GM19395 (cell line): ENCODE results near the gene PIP5K1B.

Experiments
- ATAC-seq: cut with Tn5 transposase; IDR thresholded peaks from one replicate; pipeline ENCODE4 v1.9.1; 2021; ENCODE audit warnings: mild to moderate bottlenecking, moderate library complexity; ENCODE audit not compliant: unreplicated experiment

PIP5K1B gene

DNA sequence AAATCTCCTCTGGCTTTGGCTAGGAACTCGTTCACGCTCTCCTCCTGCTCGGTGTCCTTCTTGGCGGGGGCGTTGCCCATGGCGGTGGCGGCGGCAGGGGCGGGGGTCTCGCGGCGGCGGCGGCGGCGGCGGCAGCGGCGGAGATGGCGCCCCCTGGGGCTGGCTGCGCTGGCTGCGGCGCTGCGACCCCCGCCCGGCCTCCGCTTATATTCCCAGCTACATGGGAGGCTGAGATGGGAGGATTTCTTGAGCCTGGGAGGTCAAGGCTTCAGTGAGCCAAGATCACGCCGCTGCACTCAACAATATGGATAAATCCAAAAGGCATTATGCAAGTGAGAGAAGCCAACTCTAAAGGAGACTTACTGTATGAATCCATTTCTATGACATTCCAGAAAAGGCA, 309.0 kb downstream of the PIP5K1B start, which contains the start of gene PRKACG:
PRKACG (minus strand) TSS at position 101 of the 400 bp plus-strand sequence; CDS start at position 80, 21 bp downstream.
- ATAC-seq, result no peak

DNA sequence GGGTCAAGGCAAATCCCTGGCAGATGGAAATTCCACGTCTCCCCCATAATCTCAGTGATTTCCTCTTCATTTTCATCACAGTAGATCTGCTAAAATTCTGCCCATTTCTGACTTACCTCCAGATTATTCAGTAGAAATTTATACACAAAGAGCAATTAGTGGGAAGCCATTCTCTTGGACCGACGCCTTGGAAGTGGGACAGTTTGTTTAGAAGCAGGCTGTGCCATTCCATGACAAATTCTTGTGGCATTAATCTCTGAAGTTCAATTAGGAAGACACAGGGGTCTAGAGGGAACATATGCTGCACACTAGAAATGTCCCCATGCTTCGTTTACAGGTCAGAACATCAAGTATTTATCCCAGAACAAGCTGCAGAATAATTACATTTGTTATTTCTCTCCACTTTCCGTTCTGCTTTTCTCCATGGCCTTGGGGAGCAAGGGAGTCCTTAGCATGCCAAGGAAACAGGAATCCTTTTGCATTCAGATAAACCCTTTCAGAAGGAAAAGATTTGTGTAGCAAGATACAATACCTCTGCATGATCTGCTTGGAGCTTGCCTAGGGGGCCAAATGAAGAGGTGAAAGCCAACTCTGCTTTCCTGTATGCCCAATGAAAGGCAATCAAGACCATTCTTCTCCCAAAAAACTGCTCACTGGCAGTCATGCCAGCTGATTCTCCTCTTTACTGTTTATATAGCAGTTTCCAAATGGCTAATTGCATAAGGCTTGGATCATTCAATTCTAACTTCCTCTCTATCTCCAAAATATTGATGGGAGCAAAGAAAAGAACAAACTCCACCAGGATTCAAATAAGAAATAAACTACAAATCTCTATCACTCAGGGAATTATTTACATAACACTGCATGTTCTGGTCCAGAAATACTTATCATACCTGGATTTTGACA, 311.4 kb downstream of the PIP5K1B start:
- ATAC-seq, result no peak

DNA sequence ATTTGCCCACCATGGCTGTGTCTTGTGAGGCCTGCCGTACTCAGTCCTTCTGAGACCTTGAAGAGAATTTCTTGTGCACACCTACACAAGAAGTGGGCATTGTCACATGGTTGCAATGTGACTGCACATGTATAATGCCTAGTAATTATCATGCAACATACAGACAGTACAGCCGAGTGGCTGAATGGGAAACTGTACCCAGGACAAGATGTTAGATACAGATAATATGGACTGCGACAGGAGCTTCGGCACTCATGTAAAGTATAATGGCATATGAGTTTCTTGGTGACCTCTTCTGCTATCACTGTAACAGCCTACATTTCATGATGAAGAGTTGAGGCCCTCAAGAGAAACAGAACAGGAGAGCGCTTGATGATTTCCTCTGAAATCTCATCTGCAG, 313.7 kb downstream of the PIP5K1B start:
- ATAC-seq, result no peak

DNA sequence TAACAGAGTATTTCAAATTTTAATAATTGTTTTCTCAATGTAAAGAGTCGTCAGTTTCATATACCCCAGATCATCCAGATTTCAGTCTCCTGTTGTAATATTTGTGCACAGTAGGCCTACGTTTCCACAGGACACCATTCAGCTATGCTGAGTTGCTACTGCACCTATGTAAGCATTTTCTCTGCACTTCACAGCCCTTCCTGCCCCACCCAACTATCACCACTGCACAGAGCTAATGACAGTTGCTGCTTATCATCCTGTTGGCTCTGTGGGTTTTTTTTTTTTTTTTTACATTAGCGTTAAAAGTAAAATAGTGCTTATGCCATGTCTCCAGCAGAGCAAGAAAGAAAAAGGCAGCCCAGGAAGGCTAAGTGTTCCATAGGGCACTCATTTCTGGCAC, 314.8 kb downstream of the PIP5K1B start:
- no peak for ATAC-seq

DNA sequence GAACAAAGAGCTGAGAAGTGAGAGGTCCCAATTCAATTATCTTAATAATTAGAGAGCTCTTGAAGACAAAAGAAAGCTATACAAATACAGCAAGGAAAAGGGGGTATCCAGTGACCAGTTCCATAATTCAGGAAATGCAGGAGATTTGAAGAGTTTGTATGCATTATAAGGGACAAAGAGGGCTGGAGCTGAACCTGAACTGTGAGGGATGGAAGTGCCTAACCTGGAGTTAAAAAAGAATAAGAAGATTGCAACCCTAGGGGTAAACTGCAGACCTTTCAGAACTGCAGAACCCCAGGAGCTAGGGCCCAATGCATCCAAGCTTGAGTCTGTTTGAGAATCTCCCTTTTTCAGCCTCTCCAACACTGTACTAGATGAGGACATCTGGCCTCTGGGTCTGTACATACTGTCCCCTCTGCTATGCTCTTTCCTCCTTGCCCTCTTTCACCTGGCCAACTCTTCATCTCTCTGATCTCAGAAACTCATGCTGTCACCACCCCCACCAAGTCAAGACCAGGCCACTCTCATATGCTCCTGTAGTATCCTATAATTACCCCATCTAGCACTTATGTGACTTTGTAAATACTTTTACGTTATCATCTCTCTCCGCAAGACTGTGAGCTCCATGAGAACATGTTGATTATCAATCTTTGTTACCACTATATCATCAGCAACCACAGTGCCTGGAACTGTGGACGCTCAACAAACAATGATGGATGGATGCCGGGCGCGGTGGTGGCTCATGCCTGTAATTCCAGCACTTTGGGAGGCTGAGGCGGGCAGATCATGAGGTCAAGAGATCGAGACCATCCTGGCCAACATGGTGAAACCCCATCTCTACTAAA, 315.5 kb downstream of the PIP5K1B start:
- no peak for ATAC-seq

DNA sequence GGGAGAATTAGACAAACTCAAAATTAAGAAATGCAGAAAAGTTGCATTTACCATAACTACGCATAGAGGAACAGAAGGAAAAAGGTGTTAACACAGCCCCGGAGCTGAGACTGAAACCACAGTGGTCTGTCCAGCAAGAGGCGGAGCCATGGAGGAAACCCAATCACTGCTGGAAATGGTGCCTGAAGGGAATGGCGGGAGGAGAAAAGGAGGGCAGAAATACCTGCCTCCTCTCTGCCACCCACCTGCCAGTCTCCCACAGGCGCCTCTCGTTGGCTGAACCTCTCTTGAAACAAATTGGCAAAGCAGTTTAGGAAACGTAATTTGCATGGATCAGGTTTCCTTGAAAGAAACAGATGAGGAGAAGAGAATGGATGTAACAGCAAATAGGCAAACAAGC, 318.6 kb downstream of the PIP5K1B start:
- no peak for ATAC-seq

DNA sequence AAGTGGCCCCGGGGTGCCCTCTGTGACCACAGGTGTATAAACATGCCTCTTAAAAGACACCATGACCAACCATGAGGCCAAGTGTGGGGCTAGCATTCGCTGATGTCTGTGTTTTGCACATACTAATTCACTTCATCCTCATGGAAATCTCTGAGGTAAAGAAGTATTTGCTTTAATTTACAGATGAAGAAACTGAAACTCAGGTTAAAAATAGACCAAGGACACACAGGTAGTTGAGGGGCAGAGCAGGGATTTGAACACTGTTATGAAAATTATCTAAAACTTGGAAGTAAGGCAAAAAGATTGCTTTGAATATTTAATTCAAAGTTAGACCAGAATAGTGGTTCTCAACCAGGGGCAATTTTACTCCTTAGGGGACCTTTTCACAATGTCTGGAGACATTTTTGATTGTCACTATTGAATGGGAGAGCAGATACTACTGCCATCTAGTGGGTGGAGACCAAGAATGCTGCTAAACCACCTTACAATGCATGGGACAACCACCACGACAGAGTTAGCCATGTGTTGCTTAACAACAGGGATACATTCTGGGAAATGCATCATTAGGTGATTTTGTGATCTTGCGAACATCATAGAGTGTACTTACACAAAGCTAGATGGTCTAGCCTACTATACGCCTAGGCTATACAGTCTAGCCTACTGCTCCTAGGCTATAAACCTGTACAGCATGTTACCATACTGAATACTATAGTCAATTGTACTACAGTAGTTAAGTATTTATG, 322.5 kb downstream of the PIP5K1B start:
- ATAC-seq, result peak; percentile 91

DNA sequence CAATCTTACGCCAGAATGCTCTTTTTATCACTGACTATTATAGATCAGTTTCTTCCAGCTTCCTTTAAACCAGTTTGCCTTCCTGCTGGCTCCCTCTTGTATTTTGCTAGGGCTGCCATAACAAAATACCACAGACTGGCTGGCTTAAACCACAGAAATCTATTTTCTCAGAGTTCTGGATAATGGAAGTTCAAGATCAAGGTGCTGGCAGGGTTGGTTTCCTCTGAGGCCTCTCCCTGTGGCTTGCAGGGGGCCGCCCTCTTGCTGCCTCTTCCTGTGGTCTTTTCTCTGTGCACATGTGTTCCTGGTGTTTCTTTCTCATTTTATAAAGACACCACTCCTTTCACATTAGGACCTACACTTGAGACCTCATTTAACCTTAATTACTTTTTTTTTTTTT, 323.7 kb downstream of the PIP5K1B start:
- no peak for ATAC-seq

DNA sequence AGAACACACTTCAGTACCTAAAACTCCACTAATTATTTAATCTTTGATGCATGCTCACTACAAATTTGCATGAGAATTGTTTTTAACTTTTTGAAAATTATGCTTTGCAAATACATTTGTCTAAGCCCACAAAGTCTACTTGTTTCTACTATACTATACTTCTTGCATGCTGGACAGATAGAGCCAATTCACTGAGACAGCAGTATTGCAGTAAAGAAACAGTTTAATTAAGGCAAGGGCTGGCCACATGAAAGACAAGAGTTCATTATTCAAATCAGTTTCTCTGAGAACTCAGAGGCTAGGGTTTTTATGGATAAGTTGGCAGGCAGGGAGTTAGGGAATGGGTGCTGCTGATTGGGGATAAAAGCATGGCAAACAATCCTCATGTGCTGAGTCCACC, 324.5 kb downstream of the PIP5K1B start:
- no peak for ATAC-seq

DNA sequence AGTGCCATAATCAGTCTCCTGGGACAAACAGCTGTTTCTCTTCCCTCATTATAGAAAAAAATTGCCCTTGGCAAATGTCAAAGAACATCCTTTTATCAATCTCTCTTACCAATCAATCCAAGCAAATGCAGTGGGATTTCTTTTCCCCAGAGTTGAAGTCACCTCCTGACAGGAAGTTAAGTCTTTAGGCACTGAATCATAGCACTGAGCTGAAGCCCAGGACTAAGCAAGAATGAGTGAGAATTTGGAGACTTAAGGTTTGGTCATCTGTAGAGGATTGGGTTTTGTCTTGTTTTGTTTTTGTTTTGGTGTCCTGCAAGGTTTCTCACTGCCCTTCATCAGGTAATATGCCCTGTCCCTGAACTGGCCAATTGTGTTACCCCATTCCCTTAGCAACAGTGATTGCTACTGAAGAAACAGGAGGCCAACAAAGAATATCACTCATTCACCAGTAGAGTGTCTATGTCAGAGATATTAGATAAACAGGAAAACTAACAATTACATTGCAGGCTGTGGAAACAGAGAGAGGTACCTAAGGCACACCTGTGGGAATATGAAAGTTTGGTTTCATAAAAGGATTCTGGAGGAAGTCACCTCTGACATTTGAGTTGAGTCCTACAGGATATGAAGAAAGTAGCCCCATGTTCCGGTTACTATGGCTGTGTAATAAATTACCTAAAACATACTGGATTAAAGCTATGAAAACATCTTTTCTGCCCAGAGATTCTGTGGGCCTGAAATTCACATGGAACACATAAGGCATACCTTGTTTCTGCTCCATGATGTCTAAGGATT, 326.0 kb downstream of the PIP5K1B start:
- no peak for ATAC-seq

DNA sequence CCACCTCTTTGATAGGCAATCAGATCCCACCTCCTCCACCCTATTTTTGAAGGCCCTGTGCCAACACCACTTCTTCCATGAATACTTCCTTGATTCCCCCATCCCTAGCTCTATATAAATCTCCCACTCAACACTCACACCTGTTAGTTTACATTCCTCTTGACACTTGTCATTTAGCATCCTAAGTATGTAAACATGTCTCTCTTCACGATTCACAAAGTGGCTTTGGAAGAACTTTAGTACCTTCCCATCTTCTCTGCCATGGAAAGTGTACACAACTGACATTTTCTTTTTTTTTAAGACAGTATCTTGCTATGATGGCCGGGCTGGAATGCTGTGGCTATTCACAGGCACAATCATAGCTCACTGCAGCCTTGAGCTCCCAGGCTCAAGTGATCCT, 329.0 kb downstream of the PIP5K1B start:
- ATAC-seq, result no peak

DNA sequence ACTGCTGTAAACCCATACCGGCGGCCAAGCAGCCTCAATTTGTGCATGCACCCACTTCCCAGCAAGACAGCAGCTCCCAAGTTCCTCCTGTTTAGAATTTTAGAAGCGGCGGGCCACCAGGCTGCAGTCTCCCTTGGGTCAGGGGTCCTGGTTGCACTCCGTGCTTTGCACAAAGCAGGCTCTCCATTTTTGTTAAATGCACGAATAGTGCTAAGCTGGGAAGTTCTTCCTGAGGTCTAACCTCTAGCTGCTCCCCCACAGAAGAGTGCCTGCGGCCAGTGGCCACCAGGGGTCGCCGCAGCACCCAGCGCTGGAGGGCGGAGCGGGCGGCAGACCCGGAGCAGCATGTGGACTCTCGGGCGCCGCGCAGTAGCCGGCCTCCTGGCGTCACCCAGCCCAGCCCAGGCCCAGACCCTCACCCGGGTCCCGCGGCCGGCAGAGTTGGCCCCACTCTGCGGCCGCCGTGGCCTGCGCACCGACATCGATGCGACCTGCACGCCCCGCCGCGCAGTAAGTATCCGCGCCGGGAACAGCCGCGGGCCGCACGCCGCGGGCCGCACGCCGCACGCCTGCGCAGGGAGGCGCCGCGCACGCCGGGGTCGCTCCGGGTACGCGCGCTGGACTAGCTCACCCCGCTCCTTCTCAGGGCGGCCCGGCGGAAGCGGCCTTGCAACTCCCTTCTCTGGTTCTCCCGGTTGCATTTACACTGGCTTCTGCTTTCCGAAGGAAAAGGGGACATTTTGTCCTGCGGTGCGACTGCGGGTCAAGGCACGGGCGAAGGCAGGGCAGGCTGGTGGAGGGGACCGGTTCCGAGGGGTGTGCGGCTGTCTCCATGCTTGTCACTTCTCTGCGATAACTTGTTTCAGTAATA, 330.6 kb downstream of the PIP5K1B start, which contains the start of gene FXN:
FXN (plus strand) TSS at position 315 of the 871 bp plus-strand sequence; CDS start at position 346, 31 bp downstream.
- ATAC-seq, result peak; percentile 95

DNA sequence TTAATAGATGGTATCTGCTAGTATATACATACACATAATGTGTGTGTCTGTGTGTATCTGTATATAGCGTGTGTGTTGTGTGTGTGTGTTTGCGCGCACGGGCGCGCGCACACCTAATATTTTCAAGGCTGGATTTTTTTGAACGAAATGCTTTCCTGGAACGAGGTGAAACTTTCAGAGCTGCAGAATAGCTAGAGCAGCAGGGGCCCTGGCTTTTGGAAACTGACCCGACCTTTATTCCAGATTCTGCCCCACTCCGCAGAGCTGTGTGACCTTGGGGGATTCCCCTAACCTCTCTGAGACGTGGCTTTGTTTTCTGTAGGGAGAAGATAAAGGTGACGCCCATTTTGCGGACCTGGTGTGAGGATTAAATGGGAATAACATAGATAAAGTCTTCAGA, 331.3 kb downstream of the PIP5K1B start:
- peak; percentile 38 for ATAC-seq

DNA sequence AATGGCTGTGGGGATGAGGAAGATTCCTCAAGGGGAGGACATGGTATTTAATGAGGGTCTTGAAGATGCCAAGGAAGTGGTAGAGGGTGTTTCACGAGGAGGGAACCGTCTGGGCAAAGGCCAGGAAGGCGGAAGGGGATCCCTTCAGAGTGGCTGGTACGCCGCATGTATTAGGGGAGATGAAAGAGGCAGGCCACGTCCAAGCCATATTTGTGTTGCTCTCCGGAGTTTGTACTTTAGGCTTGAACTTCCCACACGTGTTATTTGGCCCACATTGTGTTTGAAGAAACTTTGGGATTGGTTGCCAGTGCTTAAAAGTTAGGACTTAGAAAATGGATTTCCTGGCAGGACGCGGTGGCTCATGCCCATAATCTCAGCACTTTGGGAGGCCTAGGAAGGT, 331.8 kb downstream of the PIP5K1B start:
- ATAC-seq, result no peak

DNA sequence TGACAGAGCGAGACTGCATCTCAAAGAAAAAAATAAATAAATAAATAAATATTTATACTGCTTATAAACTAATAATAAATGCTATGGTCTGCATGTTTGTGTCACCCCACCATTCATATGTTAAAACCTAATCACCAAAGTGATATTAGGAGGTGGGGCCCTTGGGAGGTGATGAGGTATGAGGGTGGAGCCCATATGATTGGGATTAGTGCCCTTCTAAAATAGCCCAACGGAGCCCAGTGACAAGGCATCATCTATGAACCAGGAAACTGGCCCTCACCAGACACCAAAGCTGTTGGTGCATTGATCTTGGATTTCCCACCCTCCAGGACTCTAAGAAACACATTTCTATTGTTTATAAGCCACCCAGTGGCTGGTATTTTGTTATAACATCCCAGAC, 335.6 kb downstream of the PIP5K1B start:
- ATAC-seq, result no peak

DNA sequence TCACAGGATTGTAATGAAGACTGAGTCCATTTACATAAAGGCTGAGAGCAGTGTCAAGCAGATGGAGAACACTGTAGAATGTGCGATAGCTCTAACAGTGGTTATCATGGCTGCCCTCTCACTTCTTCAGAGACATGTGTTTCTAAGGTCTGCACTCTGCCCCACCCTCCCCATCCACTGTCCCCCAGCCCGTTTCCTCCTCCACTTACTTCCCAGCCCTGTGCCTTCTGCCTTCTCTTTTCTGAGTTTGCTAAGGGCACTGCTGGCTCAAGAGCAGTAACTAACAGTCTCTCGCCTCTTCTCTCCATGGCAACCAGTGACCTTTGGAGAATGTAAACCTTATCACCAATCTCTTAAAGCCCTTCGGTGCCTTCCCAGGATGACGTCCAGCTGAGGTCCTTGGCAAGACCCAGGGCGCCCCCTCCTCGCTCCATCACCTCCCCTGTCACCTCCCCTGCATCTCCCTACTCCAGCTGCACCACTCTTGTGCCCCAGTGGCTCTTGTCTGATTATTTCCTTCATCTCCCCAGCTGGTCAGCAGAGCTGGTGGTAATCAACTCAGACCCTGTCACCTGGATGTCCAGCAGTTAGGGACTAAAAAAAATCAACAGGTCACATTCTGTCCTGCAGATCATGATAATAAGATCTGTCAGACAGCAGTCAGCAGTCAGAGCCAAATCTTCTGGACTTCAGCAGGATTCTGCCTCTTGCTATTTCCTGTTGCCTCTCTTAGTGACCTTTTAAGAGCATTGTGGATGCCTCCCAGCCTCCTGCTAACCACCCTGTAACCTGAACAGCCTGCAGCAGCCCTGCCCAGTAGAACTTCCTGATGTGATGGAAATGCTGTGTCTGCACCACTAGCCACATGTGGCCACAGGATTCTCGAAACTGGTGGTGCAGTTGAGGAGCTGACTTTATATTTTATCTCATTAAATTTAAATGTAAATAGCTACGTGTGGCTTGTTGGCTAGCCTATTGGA, 339.5 kb downstream of the PIP5K1B start:
- no peak for ATAC-seq

DNA sequence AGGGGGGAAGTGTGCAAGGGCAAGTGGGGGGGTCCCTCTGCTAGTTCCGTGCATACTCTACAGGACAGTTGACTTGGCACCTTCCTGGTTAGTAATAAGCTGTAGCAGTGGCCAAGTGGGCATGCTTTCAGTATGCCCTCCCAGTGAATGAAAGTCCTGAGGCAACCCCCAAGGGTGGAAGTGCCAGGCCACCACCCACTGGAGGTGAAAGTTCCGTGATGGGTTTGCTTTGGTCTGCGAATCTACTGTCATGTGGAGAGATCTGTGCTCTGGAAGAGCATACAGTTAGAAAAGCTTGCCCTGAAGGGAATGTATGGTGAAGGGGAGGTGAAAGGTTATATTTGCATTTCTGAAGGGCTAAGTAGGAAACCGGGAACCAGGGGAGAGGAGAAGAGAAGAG, 340.8 kb downstream of the PIP5K1B start:
- ATAC-seq, result no peak

DNA sequence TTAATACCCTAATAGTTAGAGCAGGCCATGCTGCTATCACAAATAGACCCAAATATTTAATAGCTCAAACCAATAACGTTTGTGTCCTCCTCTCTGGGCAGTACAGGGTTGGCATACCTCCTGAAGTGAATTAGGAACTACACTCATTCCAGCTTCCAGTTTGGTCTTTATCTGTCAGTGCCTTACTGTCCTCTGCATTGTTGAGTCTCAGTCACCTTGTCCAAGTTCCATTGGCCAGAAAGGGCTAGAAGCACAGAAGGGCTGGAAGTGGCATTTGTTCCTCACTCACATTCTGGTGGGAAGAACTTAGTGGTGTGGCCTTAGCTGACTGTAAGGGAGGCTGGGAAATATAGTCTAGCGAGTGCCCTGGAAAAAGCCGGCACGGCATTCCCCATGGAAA, 341.7 kb downstream of the PIP5K1B start:
- ATAC-seq, result no peak
